GM18519 (cell line): ENCODE data around the gene RSAD2.
"Not testable (repeated sequence)": the region's sequence is repeated elsewhere in the genome, so short reads cannot be mapped to it uniquely, and the experiment has no call there.

Experiments used
- ATAC-seq: cut with Tn5 transposase; IDR thresholded peaks from one replicate; pipeline ENCODE4 v1.9.1; 2021; ENCODE audit warnings: mild to moderate bottlenecking, moderate library complexity; ENCODE audit not compliant: unreplicated experiment, low FRiP score

Gene RSAD2, protein sequence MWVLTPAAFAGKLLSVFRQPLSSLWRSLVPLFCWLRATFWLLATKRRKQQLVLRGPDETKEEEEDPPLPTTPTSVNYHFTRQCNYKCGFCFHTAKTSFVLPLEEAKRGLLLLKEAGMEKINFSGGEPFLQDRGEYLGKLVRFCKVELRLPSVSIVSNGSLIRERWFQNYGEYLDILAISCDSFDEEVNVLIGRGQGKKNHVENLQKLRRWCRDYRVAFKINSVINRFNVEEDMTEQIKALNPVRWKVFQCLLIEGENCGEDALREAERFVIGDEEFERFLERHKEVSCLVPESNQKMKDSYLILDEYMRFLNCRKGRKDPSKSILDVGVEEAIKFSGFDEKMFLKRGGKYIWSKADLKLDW

GRCh38 chr2:6877402-6878304 lies at the start of gene RSAD2:
Gene RSAD2 (plus strand): TSS chr2:6877777. CDS start chr2:6877801, 24 bp downstream.
- peak; percentile 84 for ATAC-seq

DNA sequence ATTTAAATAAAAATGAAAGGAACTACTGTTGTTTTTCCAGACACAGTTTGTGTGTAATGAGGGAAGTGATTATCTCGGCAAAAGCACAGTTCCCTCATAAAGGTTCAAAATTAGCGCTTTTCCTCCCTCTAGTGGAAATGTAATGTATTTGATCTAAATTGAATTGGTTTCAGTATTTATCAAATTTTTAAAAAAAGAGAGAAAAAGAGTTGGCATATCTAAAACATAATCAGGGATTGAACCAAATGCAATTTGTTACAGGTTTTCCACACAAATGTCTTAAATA lies 49.3 kb upstream of the RSAD2 start:
- ATAC-seq = no peak

DNA sequence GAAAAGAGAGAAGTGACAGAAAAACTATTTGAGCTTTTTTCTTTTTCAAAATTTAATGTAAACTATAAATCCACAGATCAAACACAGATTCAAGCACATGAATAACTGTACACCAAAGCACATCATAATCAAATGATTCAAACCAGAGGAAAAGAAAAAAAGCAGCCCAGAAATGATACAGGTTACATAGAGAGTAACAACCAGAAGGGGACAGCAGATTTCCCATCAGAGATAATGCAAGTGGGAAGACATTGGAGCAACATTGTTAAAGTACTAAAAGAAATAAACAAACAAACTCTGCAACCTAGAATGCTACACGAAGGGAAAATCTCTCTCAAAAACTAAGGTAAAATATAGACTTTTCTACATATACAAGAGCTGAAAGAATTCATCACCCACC lies 46.3 kb upstream of the RSAD2 start:
- ATAC-seq = no peak

- no peak for ATAC-seq
These were observed 44.8 kb upstream of the RSAD2 start for GRCh38 chr2:6832596-6833299.

DNA sequence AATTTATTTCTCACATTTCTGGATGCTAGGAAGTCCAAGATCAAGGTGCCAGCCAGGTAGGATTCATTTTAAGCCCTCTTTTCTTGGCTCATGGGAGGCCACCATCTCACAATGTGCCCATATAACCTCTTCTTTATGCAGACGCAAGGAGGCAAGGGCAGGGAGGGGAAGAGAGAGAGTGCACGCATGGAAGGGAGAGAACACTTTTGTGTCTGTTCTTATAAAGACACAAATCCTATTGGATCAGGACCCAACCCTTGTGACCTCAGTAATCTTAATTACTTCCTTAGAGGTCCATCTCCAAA lies 44.3 kb upstream of the RSAD2 start:
- no peak for ATAC-seq

- no peak for ATAC-seq
These were observed 43.4 kb upstream of the RSAD2 start for GRCh38 chr2:6834163-6834562.

GRCh38 chr2:6835467-6835866 lies 42.1 kb upstream of the RSAD2 start:
- no peak for ATAC-seq

DNA sequence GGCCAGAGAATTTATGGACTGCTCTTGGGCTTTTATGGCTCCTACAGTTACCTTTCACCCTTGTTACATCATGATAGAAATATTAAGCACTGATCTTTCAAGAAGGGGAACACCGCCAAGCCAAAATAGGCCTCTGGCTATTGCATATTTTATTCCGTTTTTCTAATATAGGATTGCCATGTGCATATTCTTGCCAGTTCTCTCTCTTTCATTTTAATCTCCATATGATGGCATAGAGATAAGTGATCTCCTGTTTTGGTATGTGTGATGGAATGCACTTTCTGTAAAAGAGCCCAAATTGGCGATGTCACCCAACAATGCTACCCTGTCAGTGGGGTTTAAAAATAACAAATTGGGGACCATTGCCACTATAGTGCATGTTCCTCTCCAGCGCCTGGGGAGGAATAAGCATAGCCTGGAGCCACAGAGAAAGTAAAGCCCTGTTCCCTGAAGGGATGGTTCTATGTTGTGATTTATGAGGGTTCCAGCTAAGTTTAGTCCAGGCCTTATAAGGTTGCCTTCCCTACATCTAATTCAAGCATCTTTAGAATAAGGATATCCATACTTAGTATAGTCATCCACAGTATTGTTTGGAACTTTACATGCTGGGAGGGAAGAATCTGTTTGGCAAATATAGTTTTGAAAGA lies 38.8 kb upstream of the RSAD2 start:
- no peak for ATAC-seq

DNA sequence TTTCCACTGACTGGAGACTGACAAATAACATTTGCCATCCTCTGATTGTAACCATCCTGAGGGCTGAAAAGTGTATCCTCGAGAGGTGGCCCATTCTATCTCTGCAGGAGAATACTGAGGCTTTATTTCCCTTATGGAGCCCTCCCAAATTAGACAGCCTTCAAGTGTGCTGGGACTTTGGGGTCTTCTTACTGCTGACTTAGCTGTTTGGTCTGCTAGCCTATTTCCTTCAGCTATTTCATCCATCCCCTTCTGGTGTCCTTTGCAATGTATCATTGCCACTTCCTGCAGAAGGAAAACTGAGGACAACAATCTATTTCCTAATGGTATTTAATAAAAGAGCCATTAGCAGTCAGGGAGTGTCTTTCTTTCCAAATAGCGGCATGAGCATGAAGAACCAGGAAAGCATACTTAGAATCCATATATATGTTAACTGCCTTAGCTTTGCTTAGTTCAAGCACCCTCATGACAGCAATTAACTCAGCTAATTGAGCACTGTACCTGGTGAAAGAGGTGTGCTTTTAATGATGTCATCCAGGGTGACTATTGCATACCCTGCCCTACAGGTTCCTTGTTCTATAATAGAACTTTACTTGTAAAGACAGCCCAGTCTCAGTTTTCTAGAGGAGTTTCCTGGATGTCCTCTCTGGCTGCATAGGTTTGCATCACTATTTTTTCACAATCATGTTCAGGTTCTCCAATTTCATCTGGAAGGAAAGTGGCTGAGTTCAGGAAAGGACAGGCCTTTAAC lies 35.9 kb upstream of the RSAD2 start:
- ATAC-seq = no peak

DNA sequence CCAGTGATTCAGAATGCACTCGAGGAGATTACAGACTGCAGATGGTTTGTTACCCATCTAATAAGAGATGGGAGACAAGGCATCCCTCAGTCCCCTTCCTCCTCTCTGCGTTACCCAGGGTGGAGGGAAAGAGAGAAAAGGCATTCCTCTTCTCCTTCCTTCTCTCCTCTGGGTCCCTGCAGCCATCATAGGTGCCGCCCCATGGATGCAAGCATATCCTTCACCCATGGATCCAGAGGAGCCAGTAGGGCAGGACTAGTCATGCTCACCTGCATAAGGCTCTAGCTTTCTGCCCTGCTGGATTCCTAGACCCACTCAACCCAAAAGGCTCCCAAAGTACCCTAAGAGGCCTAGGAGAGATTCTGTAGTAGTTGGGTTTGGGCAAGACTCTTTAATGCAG lies 32.3 kb upstream of the RSAD2 start:
- no peak for ATAC-seq

DNA sequence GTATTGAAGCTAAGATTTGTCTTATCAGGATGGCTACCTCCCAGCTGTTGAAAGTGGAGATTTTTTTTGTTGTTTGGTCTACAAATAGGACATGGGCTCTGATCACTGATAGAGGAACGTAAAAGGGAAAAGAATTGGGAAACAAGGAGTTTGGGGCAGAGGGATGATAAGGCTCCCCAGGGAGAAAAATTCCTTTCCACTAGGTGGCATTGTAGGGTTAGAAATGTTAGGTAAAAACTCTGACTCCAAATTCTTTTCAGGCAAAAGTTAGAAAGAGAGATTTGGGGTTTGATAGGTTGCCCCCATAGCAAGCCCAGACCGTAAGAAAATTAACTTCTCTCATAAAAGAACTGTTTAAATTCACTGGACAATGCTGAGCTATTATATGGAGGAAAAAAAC lies 31.7 kb upstream of the RSAD2 start:
- ATAC-seq = no peak

DNA sequence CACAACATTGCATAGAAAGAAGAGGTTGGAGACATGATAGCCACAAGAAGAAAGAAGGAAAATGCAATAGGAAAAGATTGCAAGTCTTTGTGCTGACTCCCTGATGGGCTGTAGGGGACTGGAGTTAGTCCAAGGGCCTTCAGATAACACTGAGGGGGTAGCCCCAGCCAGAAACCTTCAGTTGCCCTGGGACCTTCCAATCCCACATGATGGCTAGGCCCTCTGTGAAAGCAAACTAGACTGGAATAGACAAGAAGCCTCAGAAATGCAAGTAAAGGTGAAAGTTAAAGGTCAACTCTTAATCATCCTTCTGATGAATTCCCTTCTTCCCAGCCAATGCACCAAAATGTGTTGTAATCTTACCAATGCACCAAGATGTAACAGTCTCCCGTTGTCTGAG lies 31.0 kb upstream of the RSAD2 start:
- no peak for ATAC-seq

DNA sequence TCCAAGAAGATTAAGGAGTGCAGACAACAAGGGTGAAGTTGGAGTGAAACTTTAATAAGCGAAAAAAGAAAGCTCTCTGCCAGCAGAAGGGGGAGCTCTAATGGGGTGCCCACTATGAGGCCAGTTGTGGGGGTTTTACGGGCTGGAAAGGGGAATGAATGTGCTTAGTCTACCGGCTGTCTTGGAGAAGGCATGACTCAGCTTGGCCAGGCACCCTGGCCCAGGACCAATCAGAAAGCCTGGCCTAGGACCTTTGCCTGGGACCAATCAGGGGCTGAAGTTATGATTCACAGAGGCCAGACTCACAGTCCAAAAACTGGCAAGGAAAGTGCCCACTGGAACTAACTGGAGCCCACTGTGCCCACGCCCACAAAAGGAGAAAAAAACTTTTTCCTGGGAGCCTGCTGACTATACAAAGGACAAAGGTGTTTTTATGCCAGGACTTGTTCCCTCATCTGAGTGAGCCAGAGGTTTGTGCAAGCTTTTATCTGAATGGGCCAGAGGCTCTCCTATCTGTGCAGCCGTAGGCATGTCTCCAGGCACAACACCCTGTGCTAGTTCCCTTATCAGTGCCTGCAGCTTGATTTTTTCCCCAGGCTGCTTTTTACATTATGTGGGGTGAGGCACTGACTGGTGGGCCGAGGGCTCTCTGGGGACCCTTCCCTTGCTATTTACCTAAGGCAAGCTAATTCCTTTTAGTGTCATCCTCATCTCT lies 30.5 kb upstream of the RSAD2 start:
- ATAC-seq = no peak

- no peak for ATAC-seq
These were observed 25.4 kb upstream of the RSAD2 start for GRCh38 chr2:6852195-6852594.

DNA sequence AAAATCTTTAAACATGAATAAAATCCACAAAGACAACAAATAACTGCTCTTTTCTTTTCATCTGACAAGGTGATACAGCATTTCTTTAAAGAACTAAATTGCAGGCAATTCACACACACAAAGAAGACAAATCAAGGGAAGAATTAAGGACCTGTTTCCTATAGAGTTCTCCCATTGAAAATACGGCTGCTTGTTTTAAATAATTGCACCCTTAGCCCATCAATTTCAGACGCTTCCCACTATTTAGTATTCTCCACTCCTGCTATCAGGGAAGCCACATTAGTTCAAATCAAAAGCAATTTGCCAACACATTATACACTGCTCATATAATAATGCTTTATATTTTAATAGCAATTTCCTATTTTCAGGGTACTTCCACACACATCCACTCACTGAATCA lies 23.2 kb upstream of the RSAD2 start:
- ATAC-seq = no peak

DNA sequence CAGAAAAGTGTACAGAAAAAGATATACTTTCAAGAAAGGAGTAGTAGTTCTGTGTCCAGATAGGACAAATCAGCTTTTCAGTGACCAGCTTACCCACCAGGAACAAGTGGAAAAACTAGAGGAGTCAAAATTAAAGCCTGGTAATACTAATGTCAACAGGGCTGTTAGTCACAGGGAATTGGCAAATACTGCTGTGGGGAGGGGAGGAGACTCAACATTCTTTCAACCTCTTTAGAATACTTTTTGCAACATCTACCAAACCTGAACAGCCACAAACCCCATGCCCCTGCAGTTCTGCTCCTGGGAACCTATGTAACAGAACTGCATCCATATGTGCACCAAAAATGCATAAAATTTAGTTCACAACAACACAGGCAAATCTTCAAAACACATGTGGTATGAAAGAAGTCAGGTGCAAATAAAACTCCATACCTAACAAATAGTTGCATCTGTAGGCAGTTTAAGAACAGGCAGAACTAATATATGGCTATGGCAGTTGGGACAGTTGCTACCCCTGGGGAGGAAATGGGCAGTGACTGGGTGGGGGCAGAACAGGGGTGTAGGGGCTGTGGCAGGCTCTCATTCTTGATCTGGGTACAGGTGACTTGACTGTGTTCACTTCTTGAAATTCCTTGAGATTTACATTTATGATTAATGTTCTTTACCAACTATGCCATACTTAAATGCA lies 21.6 kb upstream of the RSAD2 start:
- ATAC-seq = no peak

- ATAC-seq = no peak
These were observed 21.0 kb upstream of the RSAD2 start for GRCh38 chr2:6856548-6856920.

DNA sequence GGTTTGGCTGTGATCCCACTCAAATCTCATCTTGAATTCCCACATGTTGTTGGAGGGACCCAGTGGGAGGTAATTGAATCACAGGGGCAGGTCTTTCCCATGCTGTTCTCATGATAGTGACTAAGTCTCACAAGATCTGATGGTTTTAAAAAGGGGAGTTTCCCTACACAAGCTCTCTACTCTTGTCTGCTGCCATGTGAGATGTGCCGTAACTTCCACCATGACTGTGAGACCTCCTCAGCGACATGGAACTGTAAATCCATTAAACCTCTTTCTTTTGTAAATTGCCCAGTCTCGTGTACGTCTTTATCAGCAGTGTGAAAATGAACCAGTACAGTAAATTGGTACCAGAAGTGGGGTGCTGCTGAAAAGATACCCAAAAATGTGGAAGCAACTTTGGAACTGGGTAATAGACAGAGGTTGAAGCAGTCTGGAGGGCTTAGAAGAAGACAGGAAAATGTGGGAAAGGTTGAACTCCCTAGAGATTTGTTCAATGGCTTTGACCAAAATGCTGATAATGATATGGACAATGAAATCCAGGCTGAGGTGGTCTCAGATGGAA lies 19.0 kb upstream of the RSAD2 start:
- ATAC-seq = not testable (repeated sequence)

DNA sequence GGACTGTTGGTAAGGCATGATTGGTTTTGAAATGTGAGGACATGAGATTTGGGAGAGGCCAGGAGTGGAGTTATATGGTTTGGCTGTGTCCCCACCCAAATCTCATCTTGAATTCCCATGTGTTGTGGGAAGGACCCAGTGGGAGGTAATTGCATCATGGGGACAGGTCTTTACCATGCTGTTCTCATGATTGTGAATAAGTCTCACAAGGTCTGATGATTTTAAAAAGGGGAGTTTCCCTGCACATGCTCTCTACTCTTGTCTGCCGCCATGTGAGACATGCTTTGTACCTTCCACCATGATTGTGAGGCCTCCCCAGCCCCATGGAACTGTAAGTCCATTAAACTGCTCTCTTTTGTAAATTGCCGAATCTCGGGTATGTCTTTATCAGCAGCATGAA lies 17.3 kb upstream of the RSAD2 start:
- ATAC-seq = no peak
